Measurements from ENCODE around the gene IRF9. TPM values are rescaled to one million over a fixed set of nuclear protein-coding genes. Genes with fewer than 3 reads are reported as not detected.

Gene IRF9
- 26.8 and 45.1 TPM in 2 replicates for total RNA-seq

- peak; percentile 88 for TF ChIP-seq CTCF (conservative IDR thresholded peaks at IDR 0.05; ENCODE audit: low read depth, low read length)
- peak; percentile 67 for DNase-seq (ENCODE audit: low read depth)
- peak within 1 kb of the TSS; percentile 98 for H3K4me3 ChIP-seq (ENCODE audit: low read depth, low read length)
These were observed at the start of gene IRF9 for GRCh38 chr14:24160850-24161804. Gene IRF9, plus strand, starts transcription at chr14:24161265. Its CDS starts 880 bp downstream, at chr14:24162145.

- no peak for TF ChIP-seq CTCF (conservative IDR thresholded peaks at IDR 0.05; ENCODE audit: low read depth, low read length)
- H3K4me3 ChIP-seq (ENCODE audit: low read depth, low read length): peak overlapping the region; percentile 68
- DNase-seq (ENCODE audit: low read depth): no peak
These were observed 47.7 kb upstream of the IRF9 start for GRCh38 chr14:24113379-24113800.

GRCh38 chr14:24113801-24114531 lies 47.1 kb upstream of the IRF9 start:
- peak; percentile 82 for DNase-seq (ENCODE audit: low read depth)
- H3K4me3 ChIP-seq (ENCODE audit: low read depth, low read length): peak overlapping the region; percentile 68
- TF ChIP-seq CTCF (conservative IDR thresholded peaks at IDR 0.05; ENCODE audit: low read depth, low read length): no peak

GRCh38 chr14:24114532-24115421 lies 46.3 kb upstream of the IRF9 start, which contains the start of the genes DCAF11 and NRL:
Gene DCAF11, plus strand, starts transcription at chr14:24114777. Its CDS starts 818 bp downstream, at chr14:24115595.
Gene NRL, minus strand, starts transcription at chr14:24114949. Its CDS starts 32,101 bp downstream, at chr14:24082848.
- H3K4me3 ChIP-seq (ENCODE audit: low read depth, low read length): peak within 1 kb of the TSS; percentile 68
- no peak for TF ChIP-seq CTCF (conservative IDR thresholded peaks at IDR 0.05; ENCODE audit: low read depth, low read length)
- peak; percentile 99 for DNase-seq (ENCODE audit: low read depth)

GRCh38 chr14:24115422-24116127 lies 45.5 kb upstream of the IRF9 start:
- peak overlapping the region; percentile 68 for H3K4me3 ChIP-seq (ENCODE audit: low read depth, low read length)
- no peak for DNase-seq (ENCODE audit: low read depth)
- no peak for TF ChIP-seq CTCF (conservative IDR thresholded peaks at IDR 0.05; ENCODE audit: low read depth, low read length)
